Gastrocnemius medialis (tissue), 4 donors: ENCODE measurements around the gene PRDM2. TPM values are rescaled to one million over a fixed set of nuclear protein-coding genes. Genes with fewer than 3 reads are reported as not detected.
A peak's percentile ranks its signal among the peaks of the same experiment; 100 is the strongest.

Source experiments
- ATAC-seq, 2 donors: fragments of 150-250 bp; one replicate each; pipeline ENCODE4 v1.9.1; 2016
- DNase-seq, 2 donors: peaks; one replicate each; pipeline ENCODE4 v3.0.0-alpha.2; 2019
- H3K27ac ChIP-seq, 4 donors: fragments of 200-600 bp; sonication (generic); 1 replicate in 1 of 4; 2 replicates in 3 of 4; pipeline ENCODE4 v1.5.1; 2016 to 2018; ENCODE audit warnings: mild to moderate bottlenecking in 2 of 4, moderate library complexity in 1 of 4
- H3K27me3 ChIP-seq, 3 donors: fragments of 200-600 bp; sonication (generic) in 2 of 3; 1 replicate in 1 of 3; 2 replicates in 2 of 3; pipeline versions ENCODE4 v1.5.1 to v1.6.0; 2016 to 2019; ENCODE audit warnings: mild to moderate bottlenecking in 1 of 3, moderate library complexity in 1 of 3
- H3K36me3 ChIP-seq, 2 donors: fragments of 200-600 bp; sonication (generic) in 1 of 2; one replicate each; pipeline ENCODE4 v1.5.1; 2017 to 2018
- H3K4me1 ChIP-seq, 2 donors: fragments of 200-600 bp; sonication (generic) in 1 of 2; one replicate each; pipeline ENCODE4 v1.5.1; 2016 to 2017; ENCODE audit warnings: mild to moderate bottlenecking in 2 of 2
- H3K4me3 ChIP-seq, 4 donors: fragments of 200-600 bp; sonication (generic) in 3 of 4; 1 replicate in 1 of 4; 2 replicates in 3 of 4; pipeline ENCODE4 v1.5.1; 2016 to 2019; ENCODE audit warnings: mild to moderate bottlenecking in 2 of 4
- H3K9me3 ChIP-seq, 3 donors: fragments of 200-600 bp; sonication (generic) in 2 of 3; 1 replicate in 1 of 3; 2 replicates in 2 of 3; pipeline ENCODE4 v1.5.1; 2016 to 2019
- POLR2A ChIP-seq, 2 donors: fragments of 450-650 bp; IDR thresholded peaks; one replicate each; pipeline ENCODE4 v1.6.1; 2017; ENCODE audit warnings: antibody characterized with exemption in 2 of 2, mild to moderate bottlenecking in 2 of 2, moderate library complexity in 2 of 2
- in situ Hi-C, 4 donors: fragments of 200-750 bp; cut with MboI; loops; one replicate each; pipeline versions ENCODE4 v1.15.0 to v1.8.0; 2017; ENCODE audit warnings: low sequenced_read_pairs in 4 of 4
- intact Hi-C: fragments of 100-400 bp; cut with DNase I; formaldehyde crosslinking; loops from one replicate; pipeline ENCODE4 v1.15.1; 2023; ENCODE audit warnings: low total_unique reads
- total RNA-seq, 4 donors: library from RNA; depleted of rRNA; stranded (reverse); fragments of >200 nt; gene quantifications; one replicate each; pipeline versions ENCODE4 v1.1.0 to v1.2.3, GENCODE V29; 2016
- TF ChIP-seq, protein P1 (sequence below), 5 experiments: fragments of 450-650 bp in 3 of 5; fragments of 200-600 bp in 2 of 5; sonication (generic) in 2 of 5; IDR thresholded peaks in 4 of 5; conservative IDR thresholded peaks in 1 of 5; 1 replicate in 4 of 5; 2 replicates in 1 of 5; pipeline ENCODE4 v1.5.1; 2016 to 2019; ENCODE audit warnings: antibody characterized with exemption in 5 of 5, mild to moderate bottlenecking in 3 of 5, moderate library complexity in 3 of 5

The PRDM2 gene
- total RNA-seq, 4 donors from 2014 or later: 24.1 to 38.3 (median 35.6) TPM

DNA sequence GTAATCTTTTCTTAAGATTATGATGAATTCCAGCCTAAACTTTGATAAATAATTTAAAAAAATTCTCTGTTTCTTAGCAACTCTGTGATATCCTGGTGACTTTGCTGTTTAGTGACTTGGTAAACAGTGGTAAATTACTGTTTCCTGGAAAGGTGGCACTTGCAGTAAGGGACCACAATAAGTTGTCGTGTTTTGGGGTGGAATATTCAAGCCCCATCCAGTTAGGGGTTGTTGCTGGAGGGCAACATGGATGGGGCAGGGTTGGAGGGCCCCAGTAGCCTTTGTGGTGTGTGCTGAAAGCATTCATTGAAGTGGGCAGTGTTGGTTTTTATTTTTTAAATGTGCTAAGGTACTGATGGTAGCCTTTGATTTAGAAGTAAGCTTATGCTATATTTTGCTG lies 30.3 kb downstream of the PRDM2 start:
- peak overlapping the region; percentile 22 to 66 (median 44) for H3K27ac ChIP-seq
- in situ Hi-C loops: no loop called here

DNA sequence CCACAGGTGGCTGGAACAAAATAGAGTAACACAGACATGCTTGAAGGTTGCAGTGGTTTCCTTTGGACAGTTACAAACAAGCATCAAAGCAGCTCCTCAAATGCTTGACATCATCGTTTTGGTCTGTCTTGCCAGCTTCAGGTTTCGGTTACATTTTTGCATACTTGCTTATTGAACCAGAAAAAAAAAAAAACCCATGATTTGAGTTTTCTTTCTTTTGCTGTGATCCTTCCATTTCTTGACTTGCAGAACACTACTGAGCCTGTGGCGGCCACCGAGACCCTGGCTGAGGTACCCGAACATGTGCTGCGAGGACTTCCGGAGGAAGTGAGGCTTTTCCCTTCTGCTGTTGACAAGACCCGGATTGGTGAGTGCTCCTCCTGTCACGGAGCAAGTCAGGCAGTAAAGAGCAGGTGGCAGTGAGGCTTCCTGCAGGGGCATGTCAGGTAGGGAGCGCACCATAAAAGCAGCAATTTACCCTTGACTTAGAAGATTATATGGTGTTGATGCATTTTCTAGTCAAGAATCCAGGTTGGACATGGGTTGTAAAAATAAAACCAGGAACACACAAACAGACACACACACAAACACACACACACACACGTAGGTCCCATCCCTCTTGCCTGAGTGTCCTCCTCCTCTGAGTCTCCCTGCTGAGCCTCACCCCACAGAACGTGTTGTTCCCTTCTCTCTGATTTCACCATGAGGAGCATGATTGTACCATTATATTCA lies 30.9 kb downstream of the PRDM2 start:
- peak; percentile 60 to 74 for ATAC-seq
- TF ChIP-seq, protein P1, sequence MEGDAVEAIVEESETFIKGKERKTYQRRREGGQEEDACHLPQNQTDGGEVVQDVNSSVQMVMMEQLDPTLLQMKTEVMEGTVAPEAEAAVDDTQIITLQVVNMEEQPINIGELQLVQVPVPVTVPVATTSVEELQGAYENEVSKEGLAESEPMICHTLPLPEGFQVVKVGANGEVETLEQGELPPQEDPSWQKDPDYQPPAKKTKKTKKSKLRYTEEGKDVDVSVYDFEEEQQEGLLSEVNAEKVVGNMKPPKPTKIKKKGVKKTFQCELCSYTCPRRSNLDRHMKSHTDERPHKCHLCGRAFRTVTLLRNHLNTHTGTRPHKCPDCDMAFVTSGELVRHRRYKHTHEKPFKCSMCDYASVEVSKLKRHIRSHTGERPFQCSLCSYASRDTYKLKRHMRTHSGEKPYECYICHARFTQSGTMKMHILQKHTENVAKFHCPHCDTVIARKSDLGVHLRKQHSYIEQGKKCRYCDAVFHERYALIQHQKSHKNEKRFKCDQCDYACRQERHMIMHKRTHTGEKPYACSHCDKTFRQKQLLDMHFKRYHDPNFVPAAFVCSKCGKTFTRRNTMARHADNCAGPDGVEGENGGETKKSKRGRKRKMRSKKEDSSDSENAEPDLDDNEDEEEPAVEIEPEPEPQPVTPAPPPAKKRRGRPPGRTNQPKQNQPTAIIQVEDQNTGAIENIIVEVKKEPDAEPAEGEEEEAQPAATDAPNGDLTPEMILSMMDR (IDR thresholded peaks at IDR 0.05 in 4 of 5, conservative IDR thresholded peaks at IDR 0.05 in 1 of 5): no peak
- no peak for TF ChIP-seq POLR2A (IDR thresholded peaks at IDR 0.05)

More for the DNA sequence above, 30.3 kb downstream of the PRDM2 start:
- no peak overlapping the region for H3K4me3 ChIP-seq
- intact Hi-C loops: no loop called here
- no peaks in the 10 kb centered on the region for H3K27me3 ChIP-seq
- H3K4me1 ChIP-seq: peaks cover 17 to 29% of the 10 kb centered on the region in 2 donors
- ATAC-seq (no peak), DNase-seq (no peak)
- H3K9me3 ChIP-seq: no peaks in the 10 kb centered on the region
- no peak for TF ChIP-seq POLR2A (IDR thresholded peaks at IDR 0.05)
- TF ChIP-seq, protein P1 (IDR thresholded peaks at IDR 0.05 in 4 of 5, conservative IDR thresholded peaks at IDR 0.05 in 1 of 5): no peak
- no peaks in the 10 kb centered on the region for H3K36me3 ChIP-seq

DNA sequence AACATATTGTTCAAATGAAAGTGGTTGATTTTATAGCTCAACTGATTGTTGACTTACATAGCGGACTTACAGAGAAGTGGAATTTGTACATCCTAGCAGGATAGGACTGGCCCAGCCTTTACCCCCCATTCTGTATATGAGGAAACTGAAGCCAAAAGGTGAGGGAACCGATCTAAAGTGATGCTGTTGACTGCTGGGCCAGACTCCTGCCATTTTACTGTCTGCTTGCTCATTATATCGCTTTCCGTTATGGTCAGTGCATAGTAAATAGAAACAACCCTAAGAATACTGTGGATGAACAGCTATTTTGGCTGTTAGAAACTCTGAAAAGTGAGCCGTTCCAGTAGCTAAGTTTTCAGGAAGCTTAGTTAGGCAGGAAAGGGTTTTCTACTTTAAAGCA lies 31.9 kb downstream of the PRDM2 start:
- in situ Hi-C loops (no loop called here), intact Hi-C loops (no loop called here)
- H3K9me3 ChIP-seq: no peaks in the 10 kb centered on the region
- no peak overlapping the region for H3K4me3 ChIP-seq
- DNase-seq (no peak), ATAC-seq (no peak)
- H3K27me3 ChIP-seq: no peaks in the 10 kb centered on the region
- peak overlapping the region in 1 of 4 donors; percentile 32 for H3K27ac ChIP-seq
- no peaks in the 10 kb centered on the region for H3K36me3 ChIP-seq
- TF ChIP-seq POLR2A (IDR thresholded peaks at IDR 0.05): no peak
- TF ChIP-seq, protein P1 (IDR thresholded peaks at IDR 0.05 in 4 of 5, conservative IDR thresholded peaks at IDR 0.05 in 1 of 5): no peak
- peaks cover 17 to 29% of the 10 kb centered on the region in 2 donors for H3K4me1 ChIP-seq

More for the DNA sequence above, 30.9 kb downstream of the PRDM2 start:
- DNase-seq: peak in 1 of 2 donors; percentile 27
- intact Hi-C loops (no loop called here), in situ Hi-C loops (no loop called here)
- Histone ChIP-seq H3K27ac (peak overlapping the region; percentile 22 to 66 (median 44)), H3K4me1 (peaks cover 17 to 29% of the 10 kb centered on the region in 2 donors), H3K36me3 (no peaks in the 10 kb centered on the region), H3K27me3 (no peaks in the 10 kb centered on the region), H3K4me3 (peak overlapping the region in 3 of 4 donors; percentile 10 to 33 (median 14)), H3K9me3 (no peaks in the 10 kb centered on the region)

DNA sequence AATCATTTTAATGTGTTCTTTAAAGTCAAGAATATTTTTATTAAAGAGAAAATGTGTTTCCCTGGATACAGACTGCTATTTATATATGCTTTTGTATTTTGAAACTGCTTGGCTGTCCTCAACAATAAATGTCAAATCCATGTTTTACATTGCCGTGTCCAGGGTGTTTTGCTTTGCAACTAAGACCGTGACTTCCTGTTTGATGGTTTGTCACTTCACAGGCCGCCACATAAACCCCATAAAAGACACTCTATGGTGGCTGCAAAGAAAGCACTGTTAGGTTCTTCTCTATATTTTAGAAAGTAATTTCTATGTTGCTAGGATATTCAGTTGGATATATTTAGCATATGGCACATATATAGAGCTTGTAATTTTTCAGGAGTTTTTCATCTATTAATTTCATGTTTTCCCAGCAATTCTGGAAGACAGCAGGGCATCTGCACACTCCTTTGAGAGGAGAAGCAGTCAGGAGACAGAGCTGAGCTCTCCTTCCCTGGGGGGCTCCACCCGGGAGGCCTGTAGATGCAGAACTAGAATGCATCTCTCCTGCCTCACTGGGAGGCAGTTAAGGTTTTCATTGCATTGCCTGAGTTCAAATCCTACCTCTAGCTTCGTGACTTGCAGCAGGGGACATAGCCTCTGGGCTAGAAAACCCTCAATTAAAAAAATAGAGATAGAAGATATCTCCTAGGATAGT lies 33.1 kb downstream of the PRDM2 start:
- ATAC-seq (no peak), DNase-seq (no peak)
- H3K4me3 ChIP-seq: no peak overlapping the region
- H3K27ac ChIP-seq: no peak overlapping the region
- H3K9me3 ChIP-seq: no peaks in the 10 kb centered on the region
- no peaks in the 10 kb centered on the region for H3K36me3 ChIP-seq
- in situ Hi-C loops (no loop called here), intact Hi-C loops (no loop called here)
- H3K4me1 ChIP-seq: peaks cover 17 to 29% of the 10 kb centered on the region in 2 donors
- no peak for TF ChIP-seq POLR2A (IDR thresholded peaks at IDR 0.05)
- TF ChIP-seq, protein P1 (IDR thresholded peaks at IDR 0.05 in 4 of 5, conservative IDR thresholded peaks at IDR 0.05 in 1 of 5): no peak
- H3K27me3 ChIP-seq: no peaks in the 10 kb centered on the region
